Subcutaneous abdominal adipose tissue (tissue), 5 donors: ENCODE results near the gene RTF2.
"Not testable (repeated sequence)": the region's sequence is repeated elsewhere in the genome, so short reads cannot be mapped to it uniquely, and the experiment has no call there.

Source experiments
- H3K27ac ChIP-seq: one replicate; pipeline ENCODE4 v1.7.0; 2013; ENCODE audit warnings: low read depth, mild to moderate bottlenecking, inconsistent platforms, low read length, moderate library complexity
- H3K27me3 ChIP-seq, 5 donors: one replicate each; pipeline ENCODE4 v1.7.0; 2013; ENCODE audit warnings: low read length in 5 of 5, inconsistent platforms in 1 of 5; ENCODE audit not compliant: control insufficient read depth in 5 of 5, insufficient read depth in 4 of 5
- H3K36me3 ChIP-seq, 5 donors: one replicate each; pipeline ENCODE4 v1.7.0; 2013; ENCODE audit warnings: low read length in 5 of 5; ENCODE audit not compliant: control insufficient read depth in 5 of 5, insufficient read depth in 5 of 5
- H3K4me1 ChIP-seq, 5 donors: one replicate each; pipeline ENCODE4 v1.7.0; 2013; ENCODE audit warnings: low read length in 5 of 5, mild to moderate bottlenecking in 3 of 5, moderate library complexity in 1 of 5; ENCODE audit not compliant: control insufficient read depth in 5 of 5, insufficient read depth in 5 of 5
- H3K4me3 ChIP-seq, 5 donors: one replicate each; pipeline ENCODE4 v1.7.0; 2013; ENCODE audit warnings: low read length in 5 of 5, low read depth in 1 of 5
- H3K9ac ChIP-seq, 5 donors: one replicate each; pipeline ENCODE4 v1.7.0; 2013; ENCODE audit warnings: low read length in 5 of 5, mild to moderate bottlenecking in 4 of 5, moderate library complexity in 3 of 5
- H3K9me3 ChIP-seq, 5 donors: one replicate each; pipeline ENCODE4 v1.7.0; 2013; ENCODE audit warnings: low read length in 5 of 5; ENCODE audit not compliant: control insufficient read depth in 5 of 5
- donor health status: healthy.
- donor health status: healthy.
- donor health status: healthy.
- donor health status: healthy.
- donor health status: healthy.

Gene RTF2

DNA sequence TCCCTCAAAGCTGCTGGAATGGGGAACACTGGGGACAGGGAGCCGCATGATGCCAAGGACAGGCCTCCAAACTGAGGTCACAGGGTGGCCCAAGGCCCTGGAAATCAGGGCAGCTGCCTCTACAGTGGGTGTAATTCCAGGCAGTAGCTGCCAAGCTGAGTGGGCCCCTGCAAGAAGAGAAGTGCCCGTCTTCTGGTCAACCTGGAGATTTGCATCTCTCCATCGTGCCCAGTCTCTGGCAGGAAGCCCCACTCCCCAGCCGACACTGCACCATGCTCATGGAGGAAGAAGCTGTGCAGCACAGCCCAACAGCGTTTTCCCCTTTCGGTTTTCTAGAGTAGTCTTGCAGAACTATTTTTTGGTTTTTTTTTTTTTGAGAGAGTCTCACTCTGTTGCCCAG, 53.9 kb downstream of the RTF2 start:
- Histone ChIP-seq H3K27ac (no peak overlapping the region), H3K9me3 (peaks cover 0 to 21% (median 16%) of the 10 kb centered on the region in 5 donors), H3K27me3 (no peaks in the 10 kb centered on the region)

DNA sequence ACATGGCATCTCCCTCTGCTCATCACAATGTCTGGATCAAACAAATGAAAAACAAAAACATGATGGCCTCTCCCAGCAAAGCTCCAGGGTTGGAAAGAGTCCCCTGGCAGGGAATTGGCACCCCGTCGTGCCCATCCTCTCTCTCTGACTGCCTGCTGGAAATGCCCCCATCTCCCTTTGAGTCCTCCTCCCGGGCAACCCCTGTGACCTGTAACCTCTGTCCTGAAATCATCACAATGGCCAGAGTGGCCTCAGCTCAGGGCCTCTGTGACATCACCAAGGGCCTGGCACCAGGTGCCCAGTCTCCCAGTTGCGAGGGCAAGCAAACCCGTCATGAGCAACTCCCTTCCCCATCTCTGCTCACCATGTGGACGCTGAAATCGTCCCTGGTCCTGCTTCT, 56.0 kb downstream of the RTF2 start, which contains the start of gene FAM209A:
TSS of gene FAM209A (plus strand) at position 301 of the 400 bp plus-strand sequence. CDS start at position 366, 65 bp downstream.
- peaks cover 0 to 14% (median 11%) of the 10 kb centered on the region in 5 donors for H3K36me3 ChIP-seq
- H3K27ac ChIP-seq, H3K27me3 ChIP-seq, H3K4me3 ChIP-seq, H3K9ac ChIP-seq, H3K4me1 ChIP-seq: not testable (repeated sequence)
- H3K9me3 ChIP-seq: peaks cover 0 to 18% (median 14%) of the 10 kb centered on the region in 5 donors

More for the DNA sequence above, 53.9 kb downstream of the RTF2 start:
- no peak overlapping the region for H3K4me3 ChIP-seq
- peaks cover 3 to 35% (median 32%) of the 10 kb centered on the region in 5 donors for H3K36me3 ChIP-seq
- H3K4me1 ChIP-seq: peaks cover 0 to under 1% (median 0%) of the 10 kb centered on the region in 5 donors
- H3K9ac ChIP-seq: no peak overlapping the region

DNA sequence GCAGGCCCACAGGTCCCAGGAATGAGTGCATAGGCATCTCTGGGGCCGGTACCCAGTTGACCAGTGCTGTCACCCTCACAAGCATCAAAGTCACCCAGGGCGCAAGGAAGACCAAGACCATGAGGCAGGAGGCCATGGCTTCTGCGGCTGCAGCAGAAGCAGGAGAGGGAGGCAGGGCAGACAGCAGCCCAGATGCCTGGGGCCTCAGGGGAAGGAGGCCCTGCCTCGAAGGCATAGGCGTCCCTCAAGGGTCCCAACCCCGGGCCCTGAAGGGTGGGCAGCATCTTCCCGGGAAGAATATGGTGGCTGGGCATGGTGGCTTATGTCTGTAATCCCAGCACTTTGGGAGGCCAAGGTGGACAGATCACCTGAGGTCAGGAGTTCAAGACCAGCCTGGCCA, 59.1 kb downstream of the RTF2 start:
- H3K36me3 ChIP-seq: no peaks in the 10 kb centered on the region
- no peak overlapping the region for H3K4me3 ChIP-seq
- H3K9ac ChIP-seq: no peak overlapping the region
- no peaks in the 10 kb centered on the region for H3K27me3 ChIP-seq
- H3K4me1 ChIP-seq: no peaks in the 10 kb centered on the region
- no peak overlapping the region for H3K27ac ChIP-seq
- H3K9me3 ChIP-seq: no peaks in the 10 kb centered on the region

DNA sequence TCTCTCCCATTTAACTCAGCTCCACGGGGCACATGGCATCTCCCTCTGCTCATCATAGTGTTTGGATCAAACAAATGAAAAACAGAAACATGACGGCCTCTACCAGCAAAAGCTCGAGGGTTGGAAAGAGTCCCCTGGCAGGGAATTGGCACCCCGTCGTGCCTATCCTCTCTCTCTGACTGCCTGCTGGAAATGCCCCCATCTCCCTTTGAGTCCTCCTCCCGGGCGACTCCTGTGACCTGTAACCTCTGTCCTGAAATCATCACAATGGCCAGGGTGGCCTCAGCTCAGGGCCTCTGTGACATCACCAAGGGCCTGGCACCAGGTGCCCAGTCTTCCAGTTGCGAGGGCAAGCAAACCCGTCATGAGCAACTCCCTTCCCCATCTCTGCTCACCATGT, 64.5 kb downstream of the RTF2 start, which contains the start of gene FAM209B:
TSS of gene FAM209B (plus strand) at position 301 of the 400 bp plus-strand sequence. CDS start at position 397, 96 bp downstream.
- not testable (repeated sequence) for H3K4me3 ChIP-seq, H3K9me3 ChIP-seq, H3K4me1 ChIP-seq, H3K27ac ChIP-seq, H3K27me3 ChIP-seq, H3K36me3 ChIP-seq, H3K9ac ChIP-seq

DNA sequence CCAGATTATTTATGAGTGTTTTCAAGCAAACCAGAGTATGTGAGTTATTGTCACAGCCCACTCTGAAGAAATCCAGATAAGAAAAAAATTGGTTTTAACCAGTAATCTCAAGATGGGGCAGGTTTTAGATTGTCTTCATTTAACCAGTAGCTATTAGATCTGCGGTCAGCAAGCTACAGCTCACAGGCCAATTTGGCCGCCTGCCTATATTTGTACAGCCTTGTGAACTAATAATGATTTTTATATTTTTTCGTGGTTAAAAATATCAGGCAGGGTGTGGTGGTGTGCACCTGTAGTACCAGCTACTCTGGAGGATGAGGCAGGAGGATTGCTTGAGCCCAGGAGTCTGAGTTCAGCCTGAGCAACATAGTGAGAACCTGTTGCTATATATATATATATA, 69.6 kb downstream of the RTF2 start:
- Histone ChIP-seq H3K27me3 (no peaks in the 10 kb centered on the region), H3K9me3 (no peaks in the 10 kb centered on the region), H3K9ac (no peak overlapping the region), H3K27ac (no peak overlapping the region), H3K4me1 (no peaks in the 10 kb centered on the region), H3K4me3 (no peak overlapping the region), H3K36me3 (no peaks in the 10 kb centered on the region)

DNA sequence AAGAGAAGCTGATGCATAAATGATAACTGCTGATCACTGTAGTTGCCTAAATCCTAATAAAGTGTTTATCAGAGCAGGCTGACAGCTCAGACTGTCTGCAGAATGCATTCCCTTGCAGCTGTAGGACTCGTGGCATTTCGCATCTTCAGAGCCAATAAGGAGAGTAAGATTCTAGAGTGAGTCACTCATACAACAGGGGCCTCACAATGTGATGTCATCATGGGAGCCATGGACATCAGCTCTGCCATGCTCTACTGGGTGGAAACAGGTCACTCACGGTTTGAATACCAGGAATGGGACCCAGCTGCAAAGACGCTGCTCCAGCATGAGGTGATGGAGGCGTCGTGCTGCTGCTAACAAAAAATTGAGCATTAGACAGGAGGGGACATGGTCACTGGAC, 72.0 kb downstream of the RTF2 start:
- H3K36me3 ChIP-seq: no peaks in the 10 kb centered on the region
- no peak overlapping the region for H3K4me3 ChIP-seq
- H3K9me3 ChIP-seq: no peaks in the 10 kb centered on the region
- H3K27me3 ChIP-seq: no peaks in the 10 kb centered on the region
- H3K9ac ChIP-seq: no peak overlapping the region
- H3K27ac ChIP-seq: no peak overlapping the region
- H3K4me1 ChIP-seq: no peaks in the 10 kb centered on the region

DNA sequence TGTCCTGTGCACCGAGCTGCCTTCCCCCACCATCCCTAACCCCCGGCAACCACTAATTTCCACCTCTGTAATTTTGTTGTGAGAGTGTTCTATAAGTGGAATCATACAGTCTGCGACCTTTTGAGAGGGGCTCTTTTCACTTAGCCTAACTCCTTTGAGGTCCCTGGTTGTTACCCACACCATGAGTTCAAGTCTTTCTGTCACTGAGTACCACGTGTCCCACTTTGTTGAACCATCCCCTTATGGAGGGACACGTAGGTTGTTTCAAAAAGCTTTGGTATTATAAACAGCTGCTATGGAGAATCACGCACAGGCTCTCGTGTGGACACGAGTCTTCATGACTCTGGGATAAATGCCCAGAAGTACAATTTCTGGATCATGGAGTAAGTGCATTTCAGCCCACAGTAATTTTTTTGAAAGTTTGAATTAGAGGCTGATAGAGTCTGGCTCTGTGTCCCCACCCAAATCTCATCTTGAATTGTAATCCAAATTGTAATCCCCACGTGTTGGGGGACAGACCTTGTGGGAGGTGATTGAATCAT, 74.1 kb downstream of the RTF2 start:
- Histone ChIP-seq H3K27ac (no peak overlapping the region), H3K4me1 (no peaks in the 10 kb centered on the region), H3K9ac (no peak overlapping the region), H3K36me3 (no peaks in the 10 kb centered on the region), H3K27me3 (no peaks in the 10 kb centered on the region), H3K9me3 (no peaks in the 10 kb centered on the region), H3K4me3 (no peak overlapping the region)

DNA sequence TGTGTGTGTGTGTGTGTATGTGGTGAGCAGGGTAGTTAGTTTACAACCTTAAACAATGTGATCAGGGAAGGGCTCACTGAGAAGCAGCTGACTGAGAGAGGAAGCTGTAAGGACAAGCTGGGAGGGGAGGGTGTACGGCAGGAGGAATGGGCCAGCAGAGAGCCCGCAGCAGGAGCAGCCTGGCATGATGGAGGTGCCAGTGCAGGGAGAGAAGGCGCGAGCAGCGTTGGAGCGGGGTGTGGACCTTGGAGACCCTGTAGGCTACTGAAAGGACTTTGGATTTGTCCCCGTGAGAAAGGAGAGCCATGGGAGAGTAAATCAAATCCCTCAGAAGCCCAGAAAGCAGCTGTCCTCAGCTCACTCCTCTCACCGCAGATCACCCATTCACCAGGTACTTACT, 83.1 kb downstream of the RTF2 start:
- Histone ChIP-seq H3K9ac (no peak overlapping the region), H3K4me3 (no peak overlapping the region), H3K9me3 (no peaks in the 10 kb centered on the region), H3K27ac (no peak overlapping the region), H3K27me3 (peaks cover 0 to 2% (median 0%) of the 10 kb centered on the region in 5 donors), H3K36me3 (no peaks in the 10 kb centered on the region), H3K4me1 (peaks cover 0 to 19% (median 8%) of the 10 kb centered on the region in 5 donors)

DNA sequence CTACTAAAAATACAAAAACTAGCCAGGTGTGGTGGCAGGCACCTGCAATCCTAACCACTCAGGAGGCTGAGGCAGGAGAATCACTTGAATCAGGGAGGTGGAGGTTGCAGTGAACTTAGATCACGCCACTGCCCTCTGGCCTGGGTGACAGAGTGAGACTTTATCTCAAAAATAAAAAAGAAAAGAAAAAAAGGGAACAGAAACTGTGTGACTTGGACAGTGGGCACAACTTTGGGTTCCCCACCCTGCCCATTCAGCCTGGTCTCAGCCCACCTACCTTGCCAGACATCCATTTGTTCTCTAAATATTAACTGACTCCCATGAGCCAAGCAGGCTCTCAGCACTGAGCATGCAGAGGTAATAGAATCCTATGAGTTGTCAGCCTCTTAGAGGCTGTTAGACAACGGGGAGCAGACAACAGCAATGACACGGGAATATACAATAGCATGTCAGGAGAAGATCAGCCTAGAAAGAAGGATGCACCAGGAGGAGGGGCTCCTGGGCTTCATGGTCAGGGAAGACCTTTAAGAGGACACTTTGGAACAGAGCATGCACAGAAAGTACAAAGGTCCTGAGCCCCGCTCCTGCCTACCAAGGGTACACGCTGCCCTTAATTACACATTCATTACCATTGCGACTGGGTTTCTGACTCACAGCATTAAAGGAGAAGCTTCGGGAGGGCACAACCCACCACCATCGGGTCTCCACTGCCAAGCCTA, 84.6 kb downstream of the RTF2 start:
- Histone ChIP-seq H3K27ac (no peak overlapping the region), H3K9ac (no peak overlapping the region), H3K4me3 (no peak overlapping the region), H3K9me3 (no peaks in the 10 kb centered on the region), H3K27me3 (peaks cover 0 to 2% (median 0%) of the 10 kb centered on the region in 5 donors), H3K36me3 (no peaks in the 10 kb centered on the region), H3K4me1 (peaks cover 0 to 19% (median 8%) of the 10 kb centered on the region in 5 donors)

DNA sequence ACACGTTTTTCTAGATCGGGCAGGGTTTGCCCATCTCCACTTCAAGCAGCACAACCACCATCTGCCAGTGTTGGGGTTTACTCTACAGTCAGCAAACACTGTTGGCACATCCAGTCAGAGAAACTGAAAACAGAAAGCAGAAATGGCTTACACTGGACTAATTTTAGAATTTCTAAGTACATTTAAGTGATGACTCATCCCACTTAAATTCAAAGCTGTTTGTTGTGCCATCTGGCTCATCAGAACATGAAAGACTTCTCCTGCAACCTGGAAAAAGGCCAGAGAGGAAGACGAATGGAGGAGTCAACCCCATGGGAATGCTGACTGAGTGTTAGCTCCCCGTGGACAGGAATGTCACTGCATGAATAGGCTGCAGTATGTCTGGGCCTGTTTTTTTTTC, 86.4 kb downstream of the RTF2 start:
- Histone ChIP-seq H3K9ac (no peak overlapping the region), H3K4me3 (no peak overlapping the region), H3K27ac (no peak overlapping the region)

More for the DNA sequence above, 86.4 kb downstream of the RTF2 start:
- Histone ChIP-seq H3K4me1 (peaks cover 0 to 19% (median 8%) of the 10 kb centered on the region in 5 donors), H3K27me3 (peaks cover 0 to 2% (median 0%) of the 10 kb centered on the region in 5 donors), H3K36me3 (no peaks in the 10 kb centered on the region), H3K9me3 (no peaks in the 10 kb centered on the region)
